CD4-positive, alpha-beta T cell treated with Interleukin-4 for 4 hours (primary cell): ENCODE measurements around the gene CDC42SE1.
"Not testable (repeated sequence)": the region's sequence is repeated elsewhere in the genome, so short reads cannot be mapped to it uniquely, and the experiment has no call there.

Experiments
- DNase-seq: peaks from one replicate; pipeline ENCODE4 v3.0.0-alpha.2; 2020

Gene CDC42SE1

DNA sequence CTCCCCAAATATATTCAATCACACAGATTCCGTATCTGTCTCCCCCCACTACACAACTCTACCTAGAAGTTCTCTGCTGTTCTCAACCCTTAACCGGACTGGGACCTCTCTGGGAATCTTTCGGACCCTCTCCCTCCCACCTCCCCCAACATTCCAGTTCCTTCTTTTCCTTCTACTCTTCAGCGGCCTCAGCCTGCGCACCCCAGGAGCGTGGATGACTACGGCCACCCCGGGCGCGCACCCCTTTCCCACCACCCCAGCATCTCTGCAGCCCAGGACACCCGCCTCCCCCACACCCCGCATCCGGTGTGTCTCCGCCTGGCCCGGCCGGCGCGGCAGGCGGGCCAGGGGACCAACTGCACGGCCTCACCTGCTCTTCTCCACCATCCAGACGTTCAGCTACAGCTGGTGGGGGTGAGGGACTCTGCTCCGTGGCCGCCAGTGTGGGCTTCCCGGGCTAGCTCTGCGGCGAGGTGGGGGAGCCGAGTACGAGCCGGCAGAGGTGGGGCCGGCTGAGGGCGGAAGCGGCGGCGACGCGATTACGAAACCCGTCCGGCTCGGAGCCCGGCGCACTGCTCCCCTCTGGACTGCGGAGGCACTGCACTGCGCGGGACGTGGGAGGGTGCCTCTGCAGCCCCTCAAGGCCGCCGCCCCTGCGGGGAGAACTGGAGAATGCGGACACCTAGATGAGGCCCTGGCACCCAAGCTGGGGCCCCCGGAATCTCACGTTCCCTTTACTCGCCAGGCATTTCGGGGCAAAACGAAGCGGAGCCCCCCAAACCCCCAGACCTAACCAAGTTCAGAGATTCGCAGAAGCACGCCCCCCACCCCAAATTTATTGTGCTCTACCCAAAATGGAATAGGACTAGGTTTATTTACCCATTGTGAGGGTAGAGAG, at the start of gene CDC42SE1:
Gene CDC42SE1, minus strand, starts transcription at position 514 of the 898 bp plus-strand sequence. CDS start 3,892 bp downstream, outside the sequence.
- DNase-seq = peak; percentile 83

GRCh38 chr1:151108331-151108730, 48.9 kb upstream of the CDC42SE1 start:
- DNase-seq = no peak

- no peak for DNase-seq
Observed at GRCh38 chr1:151106894-151107293, 47.5 kb upstream of the CDC42SE1 start.

DNA sequence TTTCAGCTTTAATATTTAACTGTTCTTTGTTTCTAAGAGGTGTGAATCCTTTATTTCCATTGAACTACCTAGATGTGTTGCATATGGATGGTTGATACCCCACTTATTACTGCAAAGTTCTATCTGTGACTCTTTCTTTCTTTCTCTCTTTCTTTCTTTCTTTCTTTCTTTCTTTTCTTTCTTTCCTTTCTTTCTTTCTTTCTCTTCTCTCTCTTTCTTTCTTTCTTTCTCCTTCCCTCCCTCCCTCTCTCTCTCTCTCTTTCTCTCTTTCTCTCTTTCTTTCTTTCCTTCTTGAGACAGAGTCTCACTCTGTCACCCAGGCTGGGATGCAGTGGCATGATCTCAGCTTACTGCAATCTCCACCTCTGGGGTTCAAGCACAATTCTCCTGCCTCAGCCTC, 45.2 kb upstream of the CDC42SE1 start:
- no peak for DNase-seq

DNA sequence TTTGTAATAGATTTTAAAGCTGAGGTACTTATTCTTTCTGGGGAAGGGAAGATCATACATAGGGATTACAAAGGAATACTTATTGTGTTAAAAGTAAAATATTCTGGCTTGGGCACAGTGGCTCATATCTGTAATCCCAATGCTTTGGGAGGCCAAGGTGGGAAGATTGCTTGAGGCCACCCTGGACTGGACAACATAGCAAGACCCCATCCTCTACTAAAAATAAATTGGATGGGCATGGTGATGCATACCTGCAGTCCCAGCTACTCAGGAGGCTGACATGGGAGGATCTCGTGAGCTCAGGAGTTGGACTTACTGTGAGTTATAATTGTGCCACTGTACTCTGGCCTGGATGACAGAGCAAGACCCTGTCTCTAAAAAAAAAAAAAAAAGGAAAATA, 38.7 kb upstream of the CDC42SE1 start:
- DNase-seq = no peak

- DNase-seq = not testable (repeated sequence)
Observed at GRCh38 chr1:151097426-151097825, 38.0 kb upstream of the CDC42SE1 start.

DNA sequence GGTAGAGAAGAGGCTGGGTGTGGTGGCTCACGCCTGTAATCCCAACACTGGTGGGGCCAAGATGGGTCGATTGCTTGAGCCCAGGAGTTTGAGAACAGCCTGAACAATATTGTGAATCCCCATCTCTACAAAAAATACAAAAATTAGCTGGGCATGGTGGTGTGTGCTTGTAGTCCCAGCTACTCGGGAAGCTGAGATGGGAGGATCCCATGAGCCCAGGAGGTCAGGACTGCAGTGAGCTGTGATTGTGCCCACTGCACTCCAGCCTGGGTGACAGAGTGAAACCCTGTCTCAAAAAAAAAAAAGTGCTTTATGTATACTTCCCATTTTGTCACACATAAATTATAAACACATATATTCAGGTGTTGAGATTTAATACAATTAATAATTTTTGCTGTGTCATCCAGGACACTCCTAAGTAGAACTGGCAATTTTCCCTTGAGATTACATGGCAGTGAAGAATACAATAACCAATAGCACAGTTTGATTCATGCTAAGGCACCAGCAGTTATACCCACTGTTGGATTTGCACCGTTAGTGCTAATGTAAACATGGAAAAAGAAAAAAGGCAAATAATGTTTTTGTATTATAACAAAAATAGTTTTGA, 26.6 kb upstream of the CDC42SE1 start:
- no peak for DNase-seq

GRCh38 chr1:151072224-151072623, 12.8 kb upstream of the CDC42SE1 start:
- no peak for DNase-seq

- DNase-seq = peak; percentile 88
Observed at GRCh38 chr1:151070474-151071276, 11.3 kb upstream of the CDC42SE1 start, which contains the start of gene GABPB2. TSS of gene GABPB2 (plus strand) at chr1:151070761. CDS start at chr1:151088190, 17,429 bp downstream.

DNA sequence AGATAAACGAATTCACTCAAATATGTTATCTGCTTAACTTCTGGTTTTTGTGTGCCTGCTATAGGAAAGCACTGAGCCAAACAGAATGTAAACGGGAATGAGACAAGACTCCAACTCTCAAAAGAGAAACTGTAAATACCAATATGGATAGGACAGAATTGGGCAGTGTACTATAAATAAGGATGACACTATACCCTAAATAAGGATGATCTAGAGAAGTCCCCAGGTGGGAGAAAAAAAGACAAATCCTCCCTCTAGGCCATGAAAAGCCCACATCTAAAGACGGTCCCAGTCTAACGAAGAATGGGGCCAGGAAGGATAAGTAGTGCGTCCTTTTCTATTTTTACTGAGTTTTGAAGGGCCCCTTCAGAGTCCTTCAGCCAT, 9.7 kb upstream of the CDC42SE1 start:
- DNase-seq = no peak

GRCh38 chr1:151067185-151067584, 7.8 kb upstream of the CDC42SE1 start:
- no peak for DNase-seq

DNA sequence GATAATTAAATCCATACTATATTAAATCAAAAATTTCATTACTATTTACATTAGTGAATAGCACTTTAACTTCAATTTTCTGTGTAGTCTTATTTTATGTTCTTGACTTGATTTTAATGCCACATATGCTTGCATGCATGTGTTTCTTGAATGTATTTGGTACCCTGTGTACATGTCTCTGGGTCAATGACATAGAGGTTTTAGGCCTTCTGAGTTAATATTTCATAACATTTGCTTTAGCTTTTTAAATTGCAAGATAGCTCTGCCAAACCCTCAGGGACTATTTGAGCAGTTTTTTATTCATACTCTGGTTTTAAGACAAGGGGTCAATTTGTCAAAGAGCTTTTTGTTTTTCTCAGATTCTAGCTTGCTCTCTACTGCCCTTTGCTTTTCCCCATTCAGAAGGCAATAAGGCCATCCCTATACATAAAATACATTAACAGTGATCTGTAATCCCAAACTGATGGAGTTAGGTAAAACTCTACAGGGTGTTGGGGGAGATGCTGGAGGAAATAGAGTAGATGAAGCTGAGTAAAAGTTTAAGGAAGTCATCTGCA, 5.7 kb upstream of the CDC42SE1 start:
- no peak for DNase-seq

DNA sequence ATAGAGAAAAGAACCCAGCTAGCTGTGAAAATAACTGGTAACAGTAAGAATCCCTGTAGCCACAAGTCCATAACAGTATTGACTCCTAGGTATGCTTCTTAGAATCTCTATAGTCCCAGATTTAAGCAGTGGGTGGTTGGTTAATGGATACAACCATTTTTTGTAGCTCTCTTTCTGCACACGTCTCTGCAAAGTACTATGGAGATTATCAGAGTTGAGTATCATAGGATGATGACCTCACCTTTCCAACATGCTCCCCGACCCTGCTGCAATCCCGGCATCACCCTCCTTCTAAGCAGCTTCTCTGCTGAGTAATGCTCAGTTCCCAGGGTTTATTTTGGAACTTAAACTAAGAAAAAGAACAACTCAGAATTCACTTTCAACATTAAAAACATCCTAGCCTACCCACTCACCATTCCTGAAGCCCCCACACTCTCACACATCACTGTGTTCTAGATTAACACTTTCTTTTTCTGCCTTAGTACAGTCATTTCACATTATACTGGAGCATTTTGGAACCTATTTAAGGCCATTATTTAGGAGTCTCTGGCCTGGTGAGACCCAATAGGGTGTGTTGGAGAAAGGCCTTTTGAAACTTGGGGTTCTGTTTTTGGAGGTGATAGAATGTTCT, 3.4 kb upstream of the CDC42SE1 start:
- no peak for DNase-seq

- DNase-seq = no peak
Observed at GRCh38 chr1:151061704-151062103, 2.3 kb upstream of the CDC42SE1 start.

DNA sequence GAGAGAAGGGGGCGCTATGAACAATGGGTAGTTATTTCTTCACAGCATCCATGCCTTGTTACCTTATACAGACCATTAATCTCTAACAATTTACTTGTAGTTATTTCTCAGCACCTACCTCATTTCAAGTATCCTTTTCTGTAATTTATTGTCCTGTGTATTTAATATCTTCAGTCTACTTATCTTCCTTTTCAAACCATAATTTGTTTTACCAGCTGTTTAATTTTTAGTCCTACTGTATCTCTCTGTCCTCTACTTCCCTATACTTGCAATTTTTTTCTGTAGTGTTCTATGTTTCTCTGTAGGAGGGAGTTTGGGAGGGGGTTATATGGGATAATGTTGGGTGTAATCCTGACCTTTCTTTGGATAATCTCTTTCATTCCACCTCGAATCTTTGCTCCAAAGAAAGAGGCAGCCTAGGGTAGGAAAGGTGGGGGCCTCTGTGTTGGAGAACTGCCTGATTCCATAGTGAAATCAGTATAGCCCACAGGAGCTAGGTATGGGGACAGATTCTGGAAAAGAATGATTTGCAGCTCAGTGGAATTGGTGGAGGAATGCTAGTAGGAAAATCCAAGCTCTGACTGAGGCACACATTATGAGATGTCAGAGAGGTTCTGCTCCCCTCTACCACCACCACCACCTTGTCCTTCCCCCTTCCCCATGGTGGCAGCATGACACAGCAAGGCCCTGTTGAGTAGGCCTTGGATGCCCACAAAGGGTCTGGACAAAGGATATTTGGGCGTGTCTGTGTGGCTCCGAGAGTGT, 1.4 kb upstream of the CDC42SE1 start:
- no peak for DNase-seq

GRCh38 chr1:151060007-151060656, 710 bp upstream of the CDC42SE1 start, which contains the start of gene MLLT11:
TSS of gene MLLT11 (plus strand) at chr1:151060397. CDS start at chr1:151067225, 6,828 bp downstream.
- DNase-seq = no peak

- no peak for DNase-seq
Observed at GRCh38 chr1:151058692-151059091, 730 bp downstream of the CDC42SE1 start.

GRCh38 chr1:151056149-151056548, 3.3 kb downstream of the CDC42SE1 start:
- peak; percentile 82 for DNase-seq

- no peak for DNase-seq
Observed at GRCh38 chr1:151055581-151055980, 3.8 kb downstream of the CDC42SE1 start.

DNA sequence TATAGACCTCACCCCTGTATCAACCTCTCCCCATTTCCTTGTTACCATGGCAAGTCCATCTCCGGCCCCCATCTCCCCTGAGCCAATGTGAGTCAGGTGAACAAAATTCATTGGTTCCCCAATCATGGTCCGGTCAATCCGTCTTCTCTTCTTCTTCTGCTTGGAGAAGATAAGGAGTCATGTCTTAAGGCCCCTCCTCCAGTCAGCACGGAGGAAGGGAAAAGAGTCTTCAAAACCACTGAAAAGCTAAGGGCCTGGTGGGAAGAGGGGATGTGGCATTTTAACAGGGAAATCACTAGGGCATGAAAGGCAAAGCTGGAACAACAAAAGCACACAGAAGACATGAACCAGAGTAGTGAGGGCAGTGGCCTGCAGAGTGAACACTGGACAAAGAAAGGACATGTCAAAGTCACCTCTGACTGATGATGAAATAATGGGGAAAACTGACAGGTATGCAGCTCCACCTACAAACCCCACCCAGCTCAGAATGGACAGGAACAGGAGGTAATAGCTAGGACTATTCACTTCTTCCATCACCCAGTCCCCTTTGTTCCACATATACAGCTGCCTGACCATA, 4.4 kb downstream of the CDC42SE1 start:
- no peak for DNase-seq
